ENCODE data around the gene TRAF6.

DNA sequence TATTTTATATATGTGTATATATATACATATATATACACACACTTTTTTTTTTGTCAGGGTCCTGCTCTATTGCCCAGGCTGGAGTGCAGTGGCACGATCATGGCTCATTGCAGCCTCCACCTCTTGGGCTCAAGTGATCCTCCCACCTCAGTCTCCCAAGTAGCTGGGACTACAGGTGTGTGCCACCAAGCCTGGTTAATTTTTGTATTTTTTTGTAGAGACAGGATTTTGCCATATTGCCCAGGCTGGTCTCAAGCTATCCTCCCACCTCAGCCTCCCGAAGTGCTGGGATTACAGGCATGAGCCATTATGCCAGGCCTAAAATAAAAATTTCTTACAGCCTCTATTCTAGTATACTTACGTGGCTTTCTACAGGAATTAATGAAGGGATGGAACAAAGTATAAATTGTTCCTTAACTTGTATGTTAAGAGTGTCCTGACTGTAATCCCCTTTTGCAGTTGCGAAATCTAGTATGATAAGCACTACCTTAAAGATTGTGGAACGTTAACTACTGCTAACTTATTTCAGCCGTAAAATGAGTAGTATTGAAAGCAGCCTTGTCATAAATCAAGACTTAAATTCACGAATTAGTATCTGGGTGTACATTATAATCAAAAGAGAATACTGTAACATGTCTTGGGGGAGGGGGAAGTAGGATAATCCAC, 2.1 kb downstream of the TRAF6 start:
- TF ChIP-seq CTCF (IDR thresholded peaks at IDR 0.05 in 2 of 3, conservative IDR thresholded peaks at IDR 0.05 in 1 of 3; ENCODE audit: borderline replicate concordance in 1 of 3, insufficient read depth in 1 of 3, low read depth in 2 of 3, low read length in 2 of 3) (no peak), ZNF274 (IDR thresholded peaks at IDR 0.05; ENCODE audit: low read depth, low read length) (no peak)

All from HCT116 (cell line).